ENCODE data around the gene DHRS4. TPM values are rescaled to one million over a fixed set of nuclear protein-coding genes. Genes with fewer than 3 reads are reported as not detected.
"Not testable (repeated sequence)": the region's sequence is repeated elsewhere in the genome, so short reads cannot be mapped to it uniquely, and the experiment has no call there.

The DHRS4 gene
- polyA plus RNA-seq, 5 donors, result 34.0 to 45.4 (median 35.5) TPM

GRCh38 chr14:23937203-23937602 lies 16.4 kb upstream of the DHRS4 start:
- DNase-seq, result no peak

- no peak for DNase-seq
Observed at GRCh38 chr14:23938823-23939222, 14.7 kb upstream of the DHRS4 start.

DNA sequence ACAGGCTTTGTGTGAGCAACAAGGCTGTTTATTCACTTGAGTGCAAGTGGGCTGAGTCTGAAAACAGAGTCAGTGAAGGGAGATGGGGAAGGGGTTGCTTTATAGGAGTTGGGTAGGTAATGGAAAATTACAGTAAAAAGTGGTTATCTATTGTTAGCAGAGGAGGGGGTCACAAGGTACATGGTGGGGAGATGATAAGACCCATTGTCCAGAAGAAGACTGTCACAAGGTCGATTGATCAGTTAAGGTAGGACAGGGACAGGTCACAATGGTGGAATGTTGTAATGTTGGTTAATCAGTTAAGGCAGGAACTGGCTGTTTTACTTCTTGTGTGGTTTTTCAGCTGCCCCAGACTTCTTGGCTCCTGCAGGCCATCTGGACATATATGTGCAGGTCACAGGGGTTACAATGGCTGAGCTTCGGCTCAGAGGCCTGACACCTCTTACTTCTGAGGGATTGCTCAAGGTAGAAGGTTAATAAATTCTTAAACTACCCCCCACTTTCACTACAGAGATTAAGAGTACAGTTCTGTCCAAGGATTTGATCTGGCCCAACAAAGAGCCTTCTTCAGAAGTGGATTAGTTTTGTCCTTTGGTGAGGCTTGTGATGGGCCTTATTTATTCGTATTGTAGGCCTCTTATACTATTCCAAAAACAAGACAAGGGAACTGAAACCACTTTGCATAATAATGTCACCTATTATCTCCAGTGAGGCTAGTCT lies 13.8 kb upstream of the DHRS4 start:
- DNase-seq, result no peak

- no peak for DNase-seq
Observed at GRCh38 chr14:23941230-23941629, 12.3 kb upstream of the DHRS4 start.

DNA sequence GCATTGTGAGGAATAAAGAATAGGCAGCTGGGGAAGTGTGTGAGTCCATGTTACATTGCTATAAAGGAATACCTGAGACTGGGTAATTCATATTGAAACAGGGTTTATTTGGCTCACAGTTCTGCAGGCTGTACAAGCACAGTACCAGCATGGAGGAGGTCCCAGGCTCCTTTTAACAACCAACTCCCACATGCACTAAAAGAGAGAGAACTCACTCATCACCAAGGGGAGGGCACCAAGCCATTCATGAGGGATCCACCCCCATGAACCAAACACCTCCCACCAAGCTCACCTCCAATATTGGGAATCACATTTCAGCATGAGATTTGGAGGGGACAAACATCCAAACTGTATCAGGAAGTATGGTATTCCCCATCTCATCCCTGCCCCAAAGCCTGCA lies 11.9 kb upstream of the DHRS4 start:
- DNase-seq, result no peak

DNA sequence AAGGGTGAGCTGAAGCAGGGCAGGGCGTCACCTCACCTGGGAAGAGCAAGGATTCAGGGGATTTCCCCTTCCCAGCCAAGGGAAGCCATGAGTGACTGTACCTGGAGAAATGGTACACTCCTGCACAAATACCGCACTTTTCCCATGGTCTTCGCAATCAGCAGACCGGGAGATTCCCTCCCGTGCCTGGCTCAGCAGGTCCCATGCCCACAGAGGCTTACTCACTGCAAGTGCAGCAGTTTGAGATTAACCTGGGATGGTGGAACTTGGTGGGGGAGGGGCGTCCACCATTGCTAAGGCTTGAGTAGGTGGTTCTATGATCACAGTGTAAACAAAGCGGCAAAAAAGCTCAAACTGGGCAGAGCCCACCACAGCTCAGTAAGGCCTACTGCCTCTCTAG lies 11.0 kb upstream of the DHRS4 start:
- DNase-seq, result no peak

- not testable (repeated sequence) for DNase-seq
Observed at GRCh38 chr14:23949069-23949468, 4.5 kb upstream of the DHRS4 start.

DNA sequence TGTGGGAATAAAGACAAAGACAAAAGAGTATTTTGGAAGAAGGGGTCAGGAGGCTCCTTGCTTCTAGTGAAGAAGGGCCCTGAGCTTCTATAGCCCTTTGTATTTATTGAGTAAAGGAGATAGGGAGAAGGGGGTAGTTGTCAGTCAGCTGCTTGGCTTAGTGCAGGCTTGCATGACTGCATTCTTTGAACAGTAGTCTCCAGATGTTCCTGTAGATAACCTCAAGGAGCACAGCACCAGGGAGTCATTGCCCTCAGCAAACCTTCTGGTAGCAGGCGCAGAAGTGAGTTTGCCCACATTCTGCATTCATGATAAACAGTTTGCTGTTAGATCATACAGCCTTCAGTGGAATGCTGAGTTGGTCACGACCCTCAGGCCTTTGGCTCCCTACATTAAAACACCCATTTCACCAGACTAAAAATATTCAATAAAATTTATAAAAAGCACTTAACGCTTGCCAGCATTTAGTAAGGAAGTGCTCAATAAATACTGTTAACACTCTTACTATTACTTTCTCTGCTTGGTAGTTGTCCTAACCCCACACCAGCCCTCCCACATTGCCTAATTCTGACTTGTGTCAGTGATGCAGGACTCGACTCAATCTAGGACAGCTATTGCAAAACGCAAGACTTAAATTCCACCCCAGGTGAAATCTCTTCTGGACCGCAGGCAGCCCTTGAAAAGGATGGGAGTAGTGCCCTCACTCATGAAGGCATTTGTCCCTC lies 3.0 kb upstream of the DHRS4 start:
- DNase-seq, result no peak

GRCh38 chr14:23951136-23951466 lies 2.5 kb upstream of the DHRS4 start:
- not testable (repeated sequence) for DNase-seq

DNA sequence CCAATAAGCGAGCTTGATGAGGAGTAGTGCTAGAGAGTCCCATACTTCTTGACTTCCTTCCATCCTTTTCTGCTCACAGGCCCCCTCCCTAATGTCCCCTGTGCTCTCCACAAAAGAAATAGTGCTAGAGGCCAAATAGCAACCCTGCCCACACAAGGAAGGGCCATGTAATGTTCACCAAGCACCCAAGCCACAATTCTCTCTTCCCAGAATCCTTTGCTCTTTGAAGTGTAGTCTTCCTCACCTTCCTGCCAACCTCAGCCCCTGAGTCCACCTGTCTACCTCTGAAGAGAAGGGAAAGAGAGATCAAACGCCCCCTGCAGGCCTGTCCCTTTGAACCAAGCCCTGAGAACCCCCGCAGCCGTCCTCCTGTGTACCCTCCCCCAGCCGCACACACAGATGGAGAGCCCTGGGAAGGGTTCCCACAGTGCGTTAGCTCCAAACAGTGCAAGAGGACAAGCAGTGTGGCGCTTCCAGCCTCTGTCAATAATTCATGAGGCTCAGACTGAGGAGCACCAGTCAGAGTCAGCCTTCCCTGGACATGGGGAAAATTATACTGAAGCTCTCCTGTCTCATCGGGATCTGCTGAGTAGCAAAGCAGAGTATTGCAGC lies 1.9 kb upstream of the DHRS4 start:
- DNase-seq, result no peak

- DNase-seq, result not testable (repeated sequence)
Observed at GRCh38 chr14:23953116-23953463, 480 bp upstream of the DHRS4 start.

DNA sequence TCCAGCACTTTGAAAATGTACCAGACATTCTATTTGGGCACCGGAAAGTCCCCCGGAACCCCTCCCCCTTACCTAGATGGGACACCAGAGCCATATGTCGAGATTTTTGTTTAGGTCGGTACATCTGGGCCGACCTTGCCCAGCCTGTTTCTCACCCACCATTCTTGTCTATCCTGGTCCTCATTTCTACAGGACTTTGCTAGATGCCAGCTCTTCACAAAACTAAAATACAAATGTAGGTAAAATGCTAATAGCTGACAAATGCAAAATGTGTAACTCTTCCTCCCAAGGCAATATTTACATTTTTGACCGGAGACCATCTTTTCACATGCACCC lies 677 bp downstream of the DHRS4 start:
- not testable (repeated sequence) for DNase-seq

DNA sequence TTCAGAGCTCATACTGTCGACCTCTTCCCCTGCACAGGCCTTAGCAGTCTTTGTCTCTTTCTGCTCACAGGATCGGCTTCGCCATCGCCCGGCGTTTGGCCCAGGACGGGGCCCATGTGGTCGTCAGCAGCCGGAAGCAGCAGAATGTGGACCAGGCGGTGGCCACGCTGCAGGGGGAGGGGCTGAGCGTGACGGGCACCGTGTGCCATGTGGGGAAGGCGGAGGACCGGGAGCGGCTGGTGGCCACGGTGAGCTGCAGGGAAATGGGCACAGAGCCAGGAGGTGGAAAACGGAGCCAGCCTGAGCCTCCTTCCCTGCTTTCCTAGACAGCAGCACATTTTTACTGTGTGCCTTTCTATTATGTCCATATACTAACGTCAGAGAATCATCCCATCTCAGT lies 1.4 kb downstream of the DHRS4 start:
- DNase-seq, result not testable (repeated sequence)

DNA sequence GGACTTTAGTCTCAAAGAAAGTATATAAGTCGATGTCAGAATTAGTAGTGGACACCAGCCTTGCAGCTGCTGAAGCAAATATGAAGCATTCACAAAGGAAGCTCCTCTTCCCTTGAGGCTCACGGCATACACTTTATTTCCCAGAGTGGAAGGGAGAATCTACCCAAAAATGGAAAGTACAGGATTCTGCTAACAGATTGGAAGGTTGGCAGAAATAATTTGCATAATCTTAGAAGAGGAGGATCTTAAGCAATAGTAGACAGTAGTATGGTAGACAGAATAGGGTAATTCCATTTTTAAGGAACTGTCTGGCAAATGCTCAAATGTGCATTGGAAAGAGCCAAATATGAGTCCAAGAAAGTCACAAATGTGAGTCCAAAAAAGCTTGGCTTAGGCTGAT lies 2.2 kb downstream of the DHRS4 start:
- not testable (repeated sequence) for DNase-seq

- not testable (repeated sequence) for DNase-seq
Observed at GRCh38 chr14:23957913-23958569, 4.5 kb downstream of the DHRS4 start.

DNA sequence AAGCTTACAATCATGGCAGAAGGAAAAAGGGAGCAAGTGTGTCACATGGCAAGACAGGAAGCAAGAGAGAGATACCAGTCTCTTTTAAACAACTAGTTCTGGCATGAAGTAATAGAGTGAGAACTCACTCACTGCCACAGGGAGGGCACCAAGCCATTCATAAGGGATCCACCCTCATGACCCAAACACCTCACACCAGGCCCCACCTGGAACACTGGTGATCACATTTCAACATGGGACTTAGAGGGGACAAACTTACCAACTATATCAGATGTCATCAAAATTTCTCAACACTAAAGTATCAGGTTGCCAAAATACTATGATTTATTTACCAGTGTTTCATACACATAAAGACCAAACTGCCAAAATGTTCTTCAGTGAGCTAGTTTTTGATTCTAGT lies 7.3 kb downstream of the DHRS4 start:
- not testable (repeated sequence) for DNase-seq

DNA sequence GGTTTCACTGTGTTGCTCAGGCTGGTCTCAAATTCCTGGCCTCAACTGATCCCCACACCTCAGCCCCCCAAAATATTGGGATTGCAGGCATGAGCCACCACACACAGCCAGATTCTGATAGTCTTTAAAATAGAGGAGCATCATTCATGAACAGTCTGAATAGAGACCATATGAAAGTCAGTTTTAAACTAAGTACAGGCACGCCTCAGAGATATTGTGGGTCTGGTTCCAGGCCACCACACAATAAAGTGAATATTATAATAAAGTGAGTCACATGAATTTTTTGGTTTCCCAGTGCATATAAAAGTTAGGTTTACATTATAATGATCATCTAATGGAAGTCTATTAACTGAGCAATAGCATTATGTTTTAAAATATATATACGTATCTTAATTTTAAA lies 8.1 kb downstream of the DHRS4 start:
- not testable (repeated sequence) for DNase-seq

DNA sequence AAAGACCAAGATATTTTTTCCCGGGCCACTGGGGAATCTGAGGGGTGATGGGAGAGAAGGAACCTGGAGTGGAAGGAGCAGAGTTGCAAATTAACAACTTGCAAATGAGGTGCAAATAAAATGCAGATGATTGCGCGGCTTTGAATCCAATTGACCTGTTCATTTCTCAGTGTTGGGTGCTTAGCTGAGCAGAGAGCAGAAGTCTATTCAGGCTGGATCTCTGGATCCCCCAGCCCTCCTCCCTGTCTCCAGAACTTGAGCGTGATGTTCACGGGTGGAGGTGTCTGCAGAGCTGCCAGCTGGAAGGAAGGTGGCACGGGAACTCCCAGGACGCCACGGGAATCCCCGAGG lies 15.5 kb downstream of the DHRS4 start:
- not testable (repeated sequence) for DNase-seq

GRCh38 chr14:23969481-23970282 lies 16.1 kb downstream of the DHRS4 start:
- peak in 1 of 2 donors; percentile 41 for DNase-seq

GRCh38 chr14:23970283-23970659 lies 16.7 kb downstream of the DHRS4 start:
- DNase-seq, result not testable (repeated sequence)

DNA sequence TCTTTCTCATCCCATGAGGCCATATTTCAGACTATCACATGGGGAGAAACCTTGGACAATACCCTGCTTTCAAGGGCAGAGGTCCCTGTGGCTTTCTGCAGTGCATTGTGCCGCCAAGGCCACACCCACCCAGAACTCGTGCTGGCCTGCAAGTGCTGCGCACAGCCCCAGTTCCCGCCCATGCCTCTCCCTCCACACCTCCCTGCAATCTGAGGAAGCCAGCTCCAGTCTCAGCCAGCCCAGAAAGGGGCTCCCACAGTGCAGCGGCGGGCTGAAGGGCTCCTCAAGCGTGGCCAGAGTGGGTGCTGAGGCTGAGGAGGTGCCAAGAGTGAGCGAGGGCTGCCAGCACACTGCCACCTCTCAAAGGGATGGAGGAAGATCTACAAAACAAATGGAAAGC lies 19.6 kb downstream of the DHRS4 start:
- not testable (repeated sequence) for DNase-seq

- DNase-seq, result not testable (repeated sequence)
Observed at GRCh38 chr14:23974041-23974440, 20.5 kb downstream of the DHRS4 start.
